GM04504 (cell line): ENCODE data around the gene HPS3.
"Not testable (repeated sequence)": the region's sequence is repeated elsewhere in the genome, so short reads cannot be mapped to it uniquely, and the experiment has no call there.

ENCODE experiments used
- DNase-seq: peaks from one replicate; pipeline ENCODE4 v3.0.0-alpha.2; 2012; ENCODE audit warnings: low read depth

Gene HPS3

GRCh38 chr3:149129326-149130205 lies at the start of gene HPS3:
TSS of gene HPS3 (plus strand) at chr3:149129638. CDS start at chr3:149129724, 86 bp downstream.
- peak; percentile 75 for DNase-seq

GRCh38 chr3:149080011-149080698 lies 49.3 kb upstream of the HPS3 start:
- DNase-seq = no peak

GRCh38 chr3:149080699-149081091 lies 48.7 kb upstream of the HPS3 start:
- DNase-seq = no peak

- no peak for DNase-seq
Observed at GRCh38 chr3:149081772-149082171, 47.7 kb upstream of the HPS3 start.

- DNase-seq = no peak
Observed at GRCh38 chr3:149085828-149086231, 43.6 kb upstream of the HPS3 start.

- DNase-seq = peak; percentile 97
Observed at GRCh38 chr3:149086232-149086988, 43.0 kb upstream of the HPS3 start, which contains the start of gene HLTF. TSS of gene HLTF (minus strand) at chr3:149086533. CDS start at chr3:149086336, 197 bp downstream.

GRCh38 chr3:149087208-149087607 lies 42.2 kb upstream of the HPS3 start:
- no peak for DNase-seq

GRCh38 chr3:149089395-149089794 lies 40.0 kb upstream of the HPS3 start:
- DNase-seq = no peak

GRCh38 chr3:149090461-149090860 lies 39.0 kb upstream of the HPS3 start:
- no peak for DNase-seq

GRCh38 chr3:149090907-149091306 lies 38.5 kb upstream of the HPS3 start:
- DNase-seq = no peak

GRCh38 chr3:149091983-149092382 lies 37.5 kb upstream of the HPS3 start:
- no peak for DNase-seq

GRCh38 chr3:149095487-149095886 lies 34.0 kb upstream of the HPS3 start:
- DNase-seq = no peak

GRCh38 chr3:149097987-149098386 lies 31.5 kb upstream of the HPS3 start:
- not testable (repeated sequence) for DNase-seq

GRCh38 chr3:149101154-149101553 lies 28.3 kb upstream of the HPS3 start:
- DNase-seq = no peak

- no peak for DNase-seq
Observed at GRCh38 chr3:149101641-149102040, 27.8 kb upstream of the HPS3 start.

GRCh38 chr3:149104484-149104883 lies 25.0 kb upstream of the HPS3 start:
- no peak for DNase-seq

GRCh38 chr3:149114458-149114857 lies 15.0 kb upstream of the HPS3 start:
- DNase-seq = no peak

GRCh38 chr3:149115114-149115513 lies 14.3 kb upstream of the HPS3 start:
- no peak for DNase-seq

GRCh38 chr3:149118724-149119123 lies 10.7 kb upstream of the HPS3 start:
- DNase-seq = no peak

GRCh38 chr3:149119466-149119865 lies 10.0 kb upstream of the HPS3 start:
- no peak for DNase-seq

GRCh38 chr3:149120051-149120972 lies 9.1 kb upstream of the HPS3 start:
- peak; percentile 33 for DNase-seq
